ENCODE results near the gene GSTM3. TPM values are rescaled to one million over a fixed set of nuclear protein-coding genes. Genes with fewer than 3 reads are reported as not detected.
A peak's percentile ranks its signal among the peaks of the same experiment; 100 is the strongest.
"Not testable (repeated sequence)": the region's sequence is repeated elsewhere in the genome, so short reads cannot be mapped to it uniquely, and the experiment has no call there.

Gene GSTM3
- total RNA-seq, 4 donors from 2014 or later: 8.2 to 34.1 (median 24.3) TPM

DNA sequence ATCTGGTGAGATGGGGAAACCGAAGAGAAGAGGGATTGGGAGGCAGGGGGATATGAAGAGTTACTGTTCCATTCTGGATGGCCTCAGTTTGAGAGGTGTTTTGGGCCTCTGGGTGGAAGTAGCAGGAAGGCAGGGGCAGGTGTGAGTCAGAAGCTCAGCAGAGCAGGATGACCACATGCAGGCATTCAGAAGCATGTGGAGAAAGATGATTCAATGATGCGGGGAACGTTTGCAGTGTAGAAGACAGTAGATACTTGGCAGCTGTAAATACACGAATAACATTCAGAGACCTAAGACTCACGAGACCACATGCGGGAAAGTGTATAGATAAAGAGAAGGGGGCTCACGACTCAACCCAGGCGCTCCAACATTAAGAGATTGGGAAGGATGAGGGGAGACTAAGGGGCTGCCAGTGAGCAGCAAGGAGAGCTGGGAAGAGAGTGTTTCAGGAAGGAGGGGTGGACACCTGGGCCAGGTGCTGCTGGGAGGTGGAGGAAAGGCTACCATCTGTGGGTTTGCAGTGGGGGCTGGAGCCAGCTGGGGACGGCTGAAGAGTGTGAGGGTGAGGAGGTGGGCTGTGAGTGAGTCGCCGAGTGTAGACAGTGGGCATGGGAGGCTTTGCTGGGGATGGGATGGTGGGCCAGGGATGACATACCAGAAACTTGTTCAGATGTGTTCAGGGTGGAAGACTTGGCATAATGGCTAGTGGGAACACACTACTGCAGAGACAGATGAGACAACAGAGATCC, 28.7 kb upstream of the GSTM3 start:
- Histone ChIP-seq H3K27ac (no peak overlapping the region), H3K4me3 (no peak overlapping the region), H3K9me3 (no peaks in the 10 kb centered on the region), H3K36me3 (no peaks in the 10 kb centered on the region), H3K27me3 (no peaks in the 10 kb centered on the region), H3K4me1 (peaks cover 12 to 33% (median 29%) of the 10 kb centered on the region in 4 donors)
- intact Hi-C loops (cut with DNase I; ENCODE audit: low total_unique reads): loop anchor here (5.0 kb wide), 1 partner anchor 127 kb away; no protein-coding TSS in a partner anchor
- no peak for TF ChIP-seq POLR2AphosphoS5 (IDR thresholded peaks at IDR 0.05)
- TF ChIP-seq, protein P1, sequence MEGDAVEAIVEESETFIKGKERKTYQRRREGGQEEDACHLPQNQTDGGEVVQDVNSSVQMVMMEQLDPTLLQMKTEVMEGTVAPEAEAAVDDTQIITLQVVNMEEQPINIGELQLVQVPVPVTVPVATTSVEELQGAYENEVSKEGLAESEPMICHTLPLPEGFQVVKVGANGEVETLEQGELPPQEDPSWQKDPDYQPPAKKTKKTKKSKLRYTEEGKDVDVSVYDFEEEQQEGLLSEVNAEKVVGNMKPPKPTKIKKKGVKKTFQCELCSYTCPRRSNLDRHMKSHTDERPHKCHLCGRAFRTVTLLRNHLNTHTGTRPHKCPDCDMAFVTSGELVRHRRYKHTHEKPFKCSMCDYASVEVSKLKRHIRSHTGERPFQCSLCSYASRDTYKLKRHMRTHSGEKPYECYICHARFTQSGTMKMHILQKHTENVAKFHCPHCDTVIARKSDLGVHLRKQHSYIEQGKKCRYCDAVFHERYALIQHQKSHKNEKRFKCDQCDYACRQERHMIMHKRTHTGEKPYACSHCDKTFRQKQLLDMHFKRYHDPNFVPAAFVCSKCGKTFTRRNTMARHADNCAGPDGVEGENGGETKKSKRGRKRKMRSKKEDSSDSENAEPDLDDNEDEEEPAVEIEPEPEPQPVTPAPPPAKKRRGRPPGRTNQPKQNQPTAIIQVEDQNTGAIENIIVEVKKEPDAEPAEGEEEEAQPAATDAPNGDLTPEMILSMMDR (IDR thresholded peaks at IDR 0.05): no peak
- no peak for TF ChIP-seq EP300 (IDR thresholded peaks at IDR 0.05; ENCODE audit: low read depth)
- no peak for TF ChIP-seq POLR2A (IDR thresholded peaks at IDR 0.05)
- WGBS, 2 donors (ENCODE audit: low coverage in 1 of 2): 90 to 96% methylated on average over 4 to 11 of the region's 11 CpGs
- DNase-seq: peak; percentile 3
- in situ Hi-C loops (cut with MboI; ENCODE audit: low pct_ligation_motif_present in 1 of 4, low pct_unique_long_range_greater_than_20kb in 1 of 4, low sequenced_read_pairs in 3 of 4): loop anchor here (5.0 to 10.0 kb wide), 5 partner anchors 115 to 225 kb away; partner anchors contain the start of genes GNAI3 (in 4 of the 4) and GSTM4 (in 1 of the 4)

DNA sequence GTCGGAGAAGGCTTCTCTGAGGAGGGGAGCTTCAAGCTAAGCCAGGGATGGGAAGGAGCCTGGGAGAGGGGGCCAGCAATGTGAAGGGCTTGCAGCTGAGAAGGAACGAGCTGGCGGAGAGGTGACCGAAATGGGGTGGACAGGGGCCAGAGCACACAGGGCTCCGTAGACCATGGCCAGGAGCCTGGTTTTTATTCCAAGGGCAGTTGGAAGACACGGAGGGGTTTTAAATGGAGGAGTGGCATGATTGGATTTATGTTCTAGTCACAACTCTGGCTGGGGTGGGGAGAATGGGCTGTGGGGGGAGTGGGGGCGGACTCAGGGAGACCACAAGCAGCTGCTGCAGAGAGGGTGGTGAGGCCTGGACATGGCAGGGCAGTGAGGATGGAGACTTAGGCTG, 28.0 kb upstream of the GSTM3 start:
- H3K36me3 ChIP-seq: no peaks in the 10 kb centered on the region
- 82 to 87% methylated on average over 6 to 7 of the region's 7 CpGs for WGBS, 2 donors (ENCODE audit: low coverage in 1 of 2)
- TF ChIP-seq EP300 (IDR thresholded peaks at IDR 0.05; ENCODE audit: low read depth) (no peak), POLR2A (IDR thresholded peaks at IDR 0.05) (no peak), POLR2AphosphoS5 (IDR thresholded peaks at IDR 0.05) (no peak)
- TF ChIP-seq, protein P1 (IDR thresholded peaks at IDR 0.05): no peak
- no peak overlapping the region for H3K27ac ChIP-seq
- H3K4me1 ChIP-seq: peaks cover 18 to 37% (median 34%) of the 10 kb centered on the region in 4 donors
- H3K9me3 ChIP-seq: no peaks in the 10 kb centered on the region
- intact Hi-C loops (cut with DNase I; ENCODE audit: low total_unique reads) (no loop called here), in situ Hi-C loops (cut with MboI; ENCODE audit: low pct_ligation_motif_present in 1 of 4, low pct_unique_long_range_greater_than_20kb in 1 of 4, low sequenced_read_pairs in 3 of 4) (no loop called here)
- no peaks in the 10 kb centered on the region for H3K27me3 ChIP-seq
- no peak overlapping the region for H3K4me3 ChIP-seq
- peak; percentile 6 for DNase-seq

DNA sequence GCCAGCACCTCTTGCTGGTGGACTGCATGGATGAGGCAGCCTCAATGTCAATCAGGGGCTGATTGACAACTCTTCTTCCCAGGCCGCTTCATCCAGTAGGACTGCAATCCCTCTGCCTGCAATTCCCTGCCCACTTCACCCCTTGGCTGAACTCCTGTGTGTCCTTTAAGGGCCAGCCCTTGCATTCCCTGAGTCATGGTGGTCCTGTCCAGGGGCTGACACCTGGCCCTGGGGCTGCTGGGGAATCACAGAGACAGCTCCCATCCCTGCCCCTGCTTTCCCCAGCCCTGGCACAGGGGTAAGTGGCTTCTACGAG, 27.5 kb upstream of the GSTM3 start:
- TF ChIP-seq POLR2A (IDR thresholded peaks at IDR 0.05): no peak
- no peak for TF ChIP-seq POLR2AphosphoS5 (IDR thresholded peaks at IDR 0.05)
- no peak for TF ChIP-seq EP300 (IDR thresholded peaks at IDR 0.05; ENCODE audit: low read depth)
- TF ChIP-seq, protein P1 (IDR thresholded peaks at IDR 0.05): no peak
- H3K4me3 ChIP-seq: no peak overlapping the region
- no peaks in the 10 kb centered on the region for H3K36me3 ChIP-seq
- in situ Hi-C loops (cut with MboI; ENCODE audit: low pct_ligation_motif_present in 1 of 4, low pct_unique_long_range_greater_than_20kb in 1 of 4, low sequenced_read_pairs in 3 of 4): no loop called here
- intact Hi-C loops (cut with DNase I; ENCODE audit: low total_unique reads): no loop called here
- H3K27ac ChIP-seq: no peak overlapping the region
- no peaks in the 10 kb centered on the region for H3K9me3 ChIP-seq
- peak; percentile 3 for DNase-seq
- peaks cover 18 to 37% (median 34%) of the 10 kb centered on the region in 4 donors for H3K4me1 ChIP-seq
- H3K27me3 ChIP-seq: no peaks in the 10 kb centered on the region
- 82% methylated on average over 2 of the region's 2 CpGs; no CpG with 5 or more reads in 1 of the 2 donors for WGBS, 2 donors (ENCODE audit: low coverage in 1 of 2)

DNA sequence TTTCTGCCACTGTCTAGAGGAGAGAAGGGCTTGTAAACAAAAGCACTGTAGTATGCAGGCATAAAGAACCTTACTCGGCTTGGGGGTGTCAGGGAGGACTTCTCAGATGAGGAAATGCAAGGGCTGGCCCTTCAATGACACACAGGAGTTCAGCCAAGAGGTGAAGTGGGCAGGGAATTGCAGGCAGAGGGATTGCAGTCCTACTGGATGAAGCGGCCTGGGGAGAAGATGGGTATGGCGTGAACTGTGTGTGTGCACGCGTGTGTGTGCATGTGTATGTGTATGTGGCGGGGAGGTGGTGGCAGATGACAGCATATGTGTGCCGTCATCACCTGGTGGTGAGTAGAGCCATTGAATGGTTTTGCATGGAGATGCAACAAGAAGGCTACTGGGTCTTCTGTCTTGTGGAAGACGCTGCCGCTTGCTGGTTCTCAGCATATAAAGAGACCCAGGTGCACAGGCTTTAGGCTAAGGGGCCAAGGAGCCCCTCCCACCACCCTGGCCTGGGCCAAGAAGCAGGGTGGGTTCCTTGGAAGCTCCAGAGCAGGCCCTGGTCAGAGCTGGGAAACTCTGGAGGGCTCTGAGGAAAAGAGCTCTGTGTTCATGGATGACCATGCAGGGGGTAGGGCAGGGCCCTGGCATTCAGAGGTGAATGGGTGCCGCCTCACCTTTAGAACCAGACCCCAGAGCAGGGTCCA, 26.9 kb upstream of the GSTM3 start:
- in situ Hi-C loops (cut with MboI; ENCODE audit: low pct_ligation_motif_present in 1 of 4, low pct_unique_long_range_greater_than_20kb in 1 of 4, low sequenced_read_pairs in 3 of 4): no loop called here

DNA sequence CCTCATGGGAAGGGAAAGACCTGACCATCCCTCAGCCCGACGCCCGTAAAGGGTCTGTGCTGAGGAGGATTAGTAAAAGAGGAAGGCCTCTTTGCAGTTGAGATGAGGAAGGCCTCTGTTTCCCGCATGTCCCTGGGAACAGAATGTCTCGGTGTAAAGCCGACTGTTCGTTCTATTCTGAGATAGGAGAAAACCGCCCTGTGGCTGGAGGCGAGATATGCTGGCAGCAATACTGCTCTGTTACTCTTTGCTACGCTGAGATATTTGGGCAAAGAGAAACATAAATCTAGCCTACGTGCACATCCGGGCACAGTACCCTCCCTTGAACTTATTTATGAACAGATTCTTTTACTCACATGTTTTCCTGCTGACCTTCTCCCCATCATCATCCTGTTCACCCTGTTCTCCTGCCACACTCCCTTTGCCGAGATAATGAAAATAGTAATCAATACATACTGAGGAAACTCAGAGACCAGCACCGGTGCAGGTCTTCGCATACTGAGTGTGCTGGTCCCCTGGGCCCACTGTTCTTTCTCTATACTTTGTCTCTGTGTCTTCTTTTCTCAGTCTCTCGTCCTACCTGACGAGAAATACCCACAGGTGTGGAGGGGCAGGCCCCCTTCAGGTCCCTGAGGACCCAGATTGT, 26.3 kb upstream of the GSTM3 start:
- H3K9me3 ChIP-seq; H3K36me3 ChIP-seq; intact Hi-C loops (cut with DNase I; ENCODE audit: low total_unique reads); H3K27me3 ChIP-seq; in situ Hi-C loops (cut with MboI; ENCODE audit: low pct_ligation_motif_present in 1 of 4, low pct_unique_long_range_greater_than_20kb in 1 of 4, low sequenced_read_pairs in 3 of 4); H3K4me3 ChIP-seq: not testable (repeated sequence)
- peaks cover 18 to 44% (median 38%) of the 10 kb centered on the region in 4 donors for H3K4me1 ChIP-seq
- DNase-seq: peak; percentile 4
- peak overlapping the region in 3 of 4 donors; percentile 81 to 91 (median 89) for H3K27ac ChIP-seq
- WGBS, 2 donors (ENCODE audit: low coverage in 1 of 2): 85 to 86% methylated on average over 9 to 17 of the region's 17 CpGs

More for the DNA sequence above, 26.9 kb upstream of the GSTM3 start:
- intact Hi-C loops (cut with DNase I; ENCODE audit: low total_unique reads): no loop called here
- 86 to 93% methylated on average over 3 to 10 of the region's 10 CpGs for WGBS, 2 donors (ENCODE audit: low coverage in 1 of 2)
- peaks cover 18 to 38% (median 35%) of the 10 kb centered on the region in 4 donors for H3K4me1 ChIP-seq
- H3K27me3 ChIP-seq: no peaks in the 10 kb centered on the region
- peak; percentile 1 for DNase-seq
- H3K4me3 ChIP-seq: no peak overlapping the region
- TF ChIP-seq POLR2AphosphoS5 (IDR thresholded peaks at IDR 0.05) (no peak), EP300 (IDR thresholded peaks at IDR 0.05; ENCODE audit: low read depth) (no peak), POLR2A (IDR thresholded peaks at IDR 0.05) (no peak)
- TF ChIP-seq, protein P1 (IDR thresholded peaks at IDR 0.05): no peak
- H3K9me3 ChIP-seq: no peaks in the 10 kb centered on the region
- no peak overlapping the region for H3K27ac ChIP-seq
- H3K36me3 ChIP-seq: no peaks in the 10 kb centered on the region
